Measurements from ENCODE around the gene SART1.
"Not testable (repeated sequence)": the region's sequence is repeated elsewhere in the genome, so short reads cannot be mapped to it uniquely, and the experiment has no call there.

The SART1 gene

GRCh38 chr11:65988791-65989592 is 27.5 kb downstream of the SART1 start:
- DNase-seq (ENCODE audit: low read depth in 2 of 2): peak; percentile 82 to 85

GRCh38 chr11:65992056-65992455 is 30.5 kb downstream of the SART1 start:
- no peak for DNase-seq (ENCODE audit: low read depth in 2 of 2)

- DNase-seq (ENCODE audit: low read depth in 2 of 2): no peak
Measured at GRCh38 chr11:65997286-65997685, 35.8 kb downstream of the SART1 start.

GRCh38 chr11:66001942-66002647 is 40.6 kb downstream of the SART1 start, which contains the start of the genes BANF1 and EIF1AD:
Gene BANF1 (plus strand): TSS chr11:66002503. CDS start chr11:66003251, 748 bp downstream.
Gene EIF1AD (minus strand): TSS chr11:66002157. CDS start chr11:66000389, 1,768 bp downstream.
- peak; percentile 92 for DNase-seq (ENCODE audit: low read depth in 2 of 2)

- no peak for DNase-seq (ENCODE audit: low read depth in 2 of 2)
Measured at GRCh38 chr11:66002648-66003225, 41.2 kb downstream of the SART1 start.

GRCh38 chr11:66003291-66003690 is 41.8 kb downstream of the SART1 start:
- DNase-seq (ENCODE audit: low read depth in 2 of 2): no peak

GRCh38 chr11:66004186-66004585 is 42.7 kb downstream of the SART1 start:
- no peak for DNase-seq (ENCODE audit: low read depth in 2 of 2)

GRCh38 chr11:66006134-66006890 is 44.8 kb downstream of the SART1 start:
- no peak for DNase-seq (ENCODE audit: low read depth in 2 of 2)

GRCh38 chr11:66006891-66007176 is 45.3 kb downstream of the SART1 start:
- DNase-seq (ENCODE audit: low read depth in 2 of 2): no peak

- no peak for DNase-seq (ENCODE audit: low read depth in 2 of 2)
Measured at GRCh38 chr11:66007201-66007634, 45.7 kb downstream of the SART1 start.

GRCh38 chr11:66008095-66008467 is 46.5 kb downstream of the SART1 start:
- no peak for DNase-seq (ENCODE audit: low read depth in 2 of 2)

- DNase-seq (ENCODE audit: low read depth in 2 of 2): no peak
Measured at GRCh38 chr11:66008468-66009101, 47.1 kb downstream of the SART1 start.

- not testable (repeated sequence) for DNase-seq (ENCODE audit: low read depth in 2 of 2)
Measured at GRCh38 chr11:66010036-66010435, 48.5 kb downstream of the SART1 start.

GRCh38 chr11:66011239-66011784 is 49.8 kb downstream of the SART1 start:
- DNase-seq (ENCODE audit: low read depth in 2 of 2): no peak

- DNase-seq (ENCODE audit: low read depth in 2 of 2): no peak
Measured at GRCh38 chr11:66011785-66012303, 50.3 kb downstream of the SART1 start, which contains the start of gene CST6. Gene CST6 (plus strand): TSS chr11:66012008. CDS start chr11:66012045, 37 bp downstream.

- no peak for DNase-seq (ENCODE audit: low read depth in 2 of 2)
Measured at GRCh38 chr11:66012371-66012945, 50.9 kb downstream of the SART1 start.

GRCh38 chr11:66012946-66013761 is 51.6 kb downstream of the SART1 start:
- no peak for DNase-seq (ENCODE audit: low read depth in 2 of 2)

- DNase-seq (ENCODE audit: low read depth in 2 of 2): no peak
Measured at GRCh38 chr11:66013762-66014100, 52.2 kb downstream of the SART1 start.

- DNase-seq (ENCODE audit: low read depth in 2 of 2): no peak
Measured at GRCh38 chr11:66014804-66015453, 53.4 kb downstream of the SART1 start.
